ENCODE results near the gene ZNF500.

GRCh38 chr16:4748682-4749411 is 18.1 kb downstream of the ZNF500 start:
- no peak for TF ChIP-seq RCOR1 (conservative IDR thresholded peaks at IDR 0.05; ENCODE audit: low read depth, low read length)
- no peak for TF ChIP-seq MTA3 (IDR thresholded peaks at IDR 0.05; ENCODE audit: borderline replicate concordance, low read length)
- no peak for TF ChIP-seq CTCF (IDR thresholded peaks at IDR 0.05 in 2 of 3, conservative IDR thresholded peaks at IDR 0.05 in 1 of 3; ENCODE audit: control insufficient read depth in 2 of 3, extremely low read depth in 1 of 3, insufficient read depth in 1 of 3, low read depth in 3 of 3, low read length in 3 of 3)
- no peak for TF ChIP-seq SREBF2 (IDR thresholded peaks at IDR 0.05; ENCODE audit: low read length)
- TF ChIP-seq POLR2A (IDR thresholded peaks at IDR 0.05; ENCODE audit: low read depth, low read length) = no peak
- TF ChIP-seq, protein P1, sequence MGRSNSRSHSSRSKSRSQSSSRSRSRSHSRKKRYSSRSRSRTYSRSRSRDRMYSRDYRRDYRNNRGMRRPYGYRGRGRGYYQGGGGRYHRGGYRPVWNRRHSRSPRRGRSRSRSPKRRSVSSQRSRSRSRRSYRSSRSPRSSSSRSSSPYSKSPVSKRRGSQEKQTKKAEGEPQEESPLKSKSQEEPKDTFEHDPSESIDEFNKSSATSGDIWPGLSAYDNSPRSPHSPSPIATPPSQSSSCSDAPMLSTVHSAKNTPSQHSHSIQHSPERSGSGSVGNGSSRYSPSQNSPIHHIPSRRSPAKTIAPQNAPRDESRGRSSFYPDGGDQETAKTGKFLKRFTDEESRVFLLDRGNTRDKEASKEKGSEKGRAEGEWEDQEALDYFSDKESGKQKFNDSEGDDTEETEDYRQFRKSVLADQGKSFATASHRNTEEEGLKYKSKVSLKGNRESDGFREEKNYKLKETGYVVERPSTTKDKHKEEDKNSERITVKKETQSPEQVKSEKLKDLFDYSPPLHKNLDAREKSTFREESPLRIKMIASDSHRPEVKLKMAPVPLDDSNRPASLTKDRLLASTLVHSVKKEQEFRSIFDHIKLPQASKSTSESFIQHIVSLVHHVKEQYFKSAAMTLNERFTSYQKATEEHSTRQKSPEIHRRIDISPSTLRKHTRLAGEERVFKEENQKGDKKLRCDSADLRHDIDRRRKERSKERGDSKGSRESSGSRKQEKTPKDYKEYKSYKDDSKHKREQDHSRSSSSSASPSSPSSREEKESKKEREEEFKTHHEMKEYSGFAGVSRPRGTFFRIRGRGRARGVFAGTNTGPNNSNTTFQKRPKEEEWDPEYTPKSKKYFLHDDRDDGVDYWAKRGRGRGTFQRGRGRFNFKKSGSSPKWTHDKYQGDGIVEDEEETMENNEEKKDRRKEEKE (IDR thresholded peaks at IDR 0.05) = no peak
- TF ChIP-seq RAD21 (IDR thresholded peaks at IDR 0.05; ENCODE audit: insufficient read depth, low read depth, low read length) = no peak
- TF ChIP-seq ZNF24 (IDR thresholded peaks at IDR 0.05) = no peak
- no peak for TF ChIP-seq FOXK2 (IDR thresholded peaks at IDR 0.05)
- TF ChIP-seq TARDBP (IDR thresholded peaks at IDR 0.05; ENCODE audit: borderline replicate concordance) = no peak
- TF ChIP-seq SRF (IDR thresholded peaks at IDR 0.05; ENCODE audit: low read depth in 2 of 2, low read length in 2 of 2) = no peak
